Medulla oblongata (tissue), 1 donor: ENCODE results near the gene NKAIN2.

ENCODE experiments used
- DNase-seq: peaks from one replicate; pipeline ENCODE4 v3.0.0-alpha.2; 2015; ENCODE audit errors: extremely low spot score

The NKAIN2 gene

DNA sequence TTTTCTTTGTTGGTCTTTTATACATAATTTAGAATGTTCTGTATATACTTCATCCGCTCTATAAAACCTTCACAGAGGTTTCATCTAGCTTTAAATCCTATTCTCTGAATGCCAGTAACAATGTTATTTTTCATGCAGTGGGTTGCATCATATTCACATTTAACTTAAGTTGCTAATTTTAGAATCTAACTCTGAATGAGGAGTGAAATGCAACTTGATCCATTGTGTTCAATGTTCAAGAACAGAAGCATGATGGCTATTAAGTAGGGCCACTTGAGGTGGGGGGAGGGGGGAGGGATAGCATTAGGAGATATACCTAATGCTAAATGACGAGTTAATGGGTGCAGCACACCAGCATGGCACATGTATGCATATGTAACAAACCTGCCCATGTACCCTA, 224.5 kb downstream of the NKAIN2 start:
- no peak for DNase-seq

DNA sequence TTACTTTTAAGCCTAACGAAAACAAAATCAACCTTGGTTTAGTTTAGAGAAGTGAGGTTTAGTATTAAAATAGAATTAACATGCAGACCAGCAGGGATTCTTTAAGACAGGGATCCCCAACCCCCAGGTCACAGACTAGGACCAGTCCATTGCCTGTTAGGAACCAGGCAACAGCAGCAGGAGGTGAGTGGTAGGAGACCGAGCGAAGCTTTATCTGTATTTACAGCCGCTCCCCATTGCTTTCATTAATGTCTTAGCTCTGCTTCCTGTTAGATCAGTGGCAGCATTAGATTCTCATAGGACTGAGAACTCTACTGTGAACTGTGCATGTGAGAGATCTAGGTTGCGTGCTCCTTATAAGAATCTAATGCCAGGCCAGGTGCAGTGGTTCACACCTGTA, 225.9 kb downstream of the NKAIN2 start:
- DNase-seq = no peak

DNA sequence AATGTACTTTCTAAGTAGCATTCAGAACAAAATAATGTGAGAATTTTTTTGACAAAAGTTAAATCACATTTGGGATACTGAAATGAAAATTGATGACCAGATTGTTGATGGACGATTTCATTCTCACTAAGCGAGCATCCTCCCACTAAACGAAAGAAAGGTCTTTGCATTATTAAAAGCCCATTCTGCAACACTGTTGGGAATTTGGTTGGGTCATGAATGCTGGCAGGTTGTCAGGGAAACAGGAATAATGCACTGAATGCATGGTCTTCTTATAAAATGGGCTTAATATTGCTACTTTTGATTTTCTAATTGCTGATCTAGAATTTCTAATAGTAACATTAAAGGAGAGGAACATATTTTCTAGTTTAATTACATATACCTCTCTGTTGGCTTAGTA, 229.8 kb downstream of the NKAIN2 start:
- no peak for DNase-seq

DNA sequence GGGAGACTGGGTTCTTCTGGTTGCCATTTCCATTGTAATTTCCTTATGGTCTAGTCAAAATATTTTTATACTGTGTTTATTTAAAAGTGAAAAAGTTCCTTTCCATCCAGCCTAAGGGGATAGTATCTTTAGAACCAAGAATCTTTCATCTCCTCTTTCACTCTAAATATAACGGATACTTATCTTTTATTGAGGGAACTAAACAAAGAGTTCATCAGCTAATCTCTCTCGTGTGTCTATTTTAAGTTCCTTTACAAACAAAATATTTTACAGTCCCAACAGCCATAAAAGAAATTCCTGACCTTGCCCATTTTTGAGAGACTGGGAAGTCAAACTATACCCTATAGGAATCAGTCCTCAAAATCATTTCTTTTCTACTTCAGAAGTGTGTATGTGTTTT, 232.7 kb downstream of the NKAIN2 start:
- no peak for DNase-seq

DNA sequence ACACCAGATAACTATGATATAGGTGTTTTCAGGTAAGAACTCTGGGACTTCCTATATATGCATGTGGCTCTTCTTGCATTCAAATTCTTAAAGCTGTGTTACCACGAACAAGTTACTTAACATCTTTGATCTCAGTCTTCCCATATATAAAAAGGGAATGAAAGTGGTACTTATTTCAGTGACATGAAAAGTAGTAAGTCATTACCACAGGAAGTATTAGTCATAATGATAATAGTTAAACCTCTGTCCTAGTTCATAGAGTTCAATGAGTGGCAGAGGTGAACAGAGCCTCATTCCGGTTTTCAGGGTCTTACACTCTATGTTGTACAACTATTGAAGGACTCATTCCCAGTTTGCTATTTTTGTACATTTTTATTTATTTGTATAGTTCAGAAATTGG, 237.0 kb downstream of the NKAIN2 start:
- DNase-seq = no peak

DNA sequence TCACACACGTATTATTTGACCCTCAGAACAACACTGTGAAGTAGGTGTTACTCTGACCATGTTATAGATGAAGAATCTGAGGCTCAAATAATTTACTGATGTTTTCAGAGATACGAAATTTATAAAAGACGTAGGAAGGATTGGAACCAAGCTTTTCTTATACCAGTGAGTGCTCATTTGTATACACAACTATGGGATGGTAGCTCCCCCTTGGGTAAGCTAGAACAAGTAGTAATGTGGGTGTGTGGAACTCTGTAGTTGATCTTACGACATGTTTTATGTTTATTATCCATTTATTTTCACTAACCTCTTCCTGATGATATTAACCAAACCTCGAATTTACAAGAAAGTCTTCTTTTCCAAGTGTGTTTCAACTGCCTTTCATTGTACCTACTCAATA, 248.5 kb downstream of the NKAIN2 start:
- no peak for DNase-seq

DNA sequence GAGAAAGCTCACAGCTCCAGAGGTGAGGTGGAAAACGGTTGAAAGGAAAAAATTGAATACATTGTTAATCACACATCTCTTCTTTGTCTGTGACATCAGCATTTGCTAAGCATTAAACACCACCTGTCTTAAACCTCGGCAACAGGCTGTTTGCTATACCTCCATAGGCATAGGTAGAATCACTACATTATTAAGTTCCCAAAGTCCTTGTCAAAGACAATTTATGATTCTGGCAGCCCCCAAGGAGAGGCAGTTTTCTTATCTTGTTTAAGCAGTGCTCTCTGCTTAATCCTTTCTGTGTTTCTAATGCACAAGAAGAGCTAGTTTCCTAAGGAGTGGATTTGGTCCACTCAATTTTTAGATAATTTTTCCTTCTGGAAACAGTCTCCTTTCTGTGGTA, 249.7 kb downstream of the NKAIN2 start:
- DNase-seq = no peak

DNA sequence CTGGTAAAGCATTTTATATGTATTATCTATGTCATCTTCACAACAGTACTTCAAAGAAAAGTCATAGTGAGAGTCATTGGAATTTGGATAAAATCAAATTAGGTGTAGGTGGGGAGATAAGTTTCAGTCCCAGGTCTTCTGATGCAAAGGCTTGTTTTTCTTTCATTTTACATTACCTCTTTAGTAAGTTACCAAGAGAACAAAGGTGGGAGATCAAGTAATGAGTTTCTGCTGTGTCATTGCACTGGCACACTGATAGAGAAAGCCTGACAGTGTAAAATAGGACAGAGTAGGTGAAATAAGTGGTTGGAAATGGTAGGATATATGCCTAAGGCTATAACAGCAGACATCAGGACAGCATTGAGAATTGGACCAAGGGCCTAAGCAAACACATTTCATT, 250.4 kb downstream of the NKAIN2 start:
- DNase-seq = no peak

DNA sequence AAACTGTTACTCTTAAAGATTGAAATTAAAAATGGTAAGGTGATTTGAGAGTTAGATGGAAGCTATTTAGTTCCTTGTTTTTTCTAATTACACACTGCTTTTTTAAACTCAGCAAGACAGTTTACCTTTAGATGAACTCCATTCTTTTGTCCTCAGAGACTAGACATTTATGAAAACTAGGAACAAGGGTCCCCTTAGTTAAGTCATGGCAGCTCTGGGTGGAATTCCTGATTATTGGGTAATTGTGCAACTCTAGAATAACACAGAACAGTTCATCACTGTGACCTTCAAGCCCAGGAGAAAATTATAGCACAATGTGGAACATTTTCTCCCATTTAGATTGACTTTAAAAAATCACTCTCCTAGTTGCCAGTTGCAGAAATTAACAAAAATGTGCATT, 251.7 kb downstream of the NKAIN2 start:
- no peak for DNase-seq

DNA sequence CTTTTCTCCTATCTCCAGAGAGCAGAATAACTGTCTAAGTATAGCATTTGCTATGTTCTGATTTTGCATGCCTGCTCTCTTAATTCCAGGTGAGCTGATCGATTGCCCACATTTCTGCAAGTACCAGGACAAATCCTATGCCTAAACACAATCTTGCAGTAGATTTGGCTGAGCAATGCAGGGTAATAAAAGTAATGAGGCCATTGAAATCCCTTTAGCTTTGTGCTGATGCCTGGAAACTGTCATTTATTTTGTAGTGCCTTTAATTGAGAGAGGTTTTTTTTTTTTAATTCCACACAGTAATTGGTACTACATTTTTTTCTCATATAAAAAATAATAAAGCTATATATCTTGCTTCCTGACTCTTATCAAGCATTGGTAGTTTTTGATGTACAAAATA, 252.3 kb downstream of the NKAIN2 start:
- no peak for DNase-seq

DNA sequence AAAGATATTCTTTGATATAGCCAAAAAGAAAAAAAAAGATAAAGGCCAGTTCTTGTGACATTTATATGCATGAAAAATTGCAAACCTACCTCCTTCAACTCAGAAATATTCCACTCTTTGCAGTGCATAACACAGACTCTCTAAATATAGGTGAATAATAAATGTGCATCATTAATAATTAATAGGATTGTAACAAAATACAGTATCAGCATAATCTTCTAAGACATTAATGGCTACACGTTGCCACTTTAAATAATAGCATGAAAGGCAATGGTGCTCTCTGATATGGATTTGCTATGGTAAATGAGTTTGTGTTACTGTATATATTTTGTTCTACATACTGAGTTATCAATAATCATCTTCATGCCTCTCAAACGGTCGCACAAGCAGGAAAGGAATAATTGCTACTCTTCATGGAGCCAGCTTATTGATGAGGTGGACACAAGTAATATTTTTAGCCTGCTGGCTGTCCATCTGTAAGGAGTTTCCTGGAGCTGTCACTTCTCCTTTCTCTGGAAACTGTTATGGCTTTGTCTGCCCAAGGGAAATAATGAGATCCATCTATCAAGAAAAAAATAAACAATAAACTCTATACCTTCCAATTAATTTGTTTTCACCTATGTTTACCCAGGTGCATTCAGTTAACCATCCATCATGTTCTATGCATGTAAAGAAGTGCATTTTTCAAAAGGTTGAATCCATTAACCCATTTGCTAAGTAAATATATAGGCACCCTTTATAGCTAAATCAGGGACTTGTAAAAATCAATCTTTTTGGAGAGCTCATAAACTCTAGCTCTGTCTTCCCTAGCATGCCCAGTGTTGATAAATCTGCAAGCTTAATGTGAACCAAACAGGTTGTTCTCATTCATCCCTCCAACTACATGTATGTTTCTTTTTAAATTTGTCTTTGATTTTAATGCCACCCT, 253.0 kb downstream of the NKAIN2 start:
- DNase-seq = no peak

DNA sequence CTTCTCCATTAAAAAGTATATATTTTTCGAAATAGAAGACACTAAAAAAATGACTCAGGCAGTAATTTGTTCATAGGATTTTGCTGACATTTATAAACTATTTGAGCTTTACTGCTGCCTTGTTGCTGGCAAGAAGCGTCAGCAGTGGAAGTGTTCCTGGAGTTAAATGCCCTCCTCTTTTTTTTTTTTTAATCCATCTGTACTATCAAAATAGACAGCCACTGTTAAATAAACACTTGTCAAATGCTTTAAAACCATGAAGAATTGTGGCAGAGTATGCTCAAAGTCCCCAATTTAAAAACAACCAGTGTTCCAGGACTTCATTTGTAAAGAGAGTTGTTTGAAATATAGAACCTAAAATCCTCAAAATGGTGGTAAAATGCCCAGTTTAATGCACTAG, 253.8 kb downstream of the NKAIN2 start:
- no peak for DNase-seq

DNA sequence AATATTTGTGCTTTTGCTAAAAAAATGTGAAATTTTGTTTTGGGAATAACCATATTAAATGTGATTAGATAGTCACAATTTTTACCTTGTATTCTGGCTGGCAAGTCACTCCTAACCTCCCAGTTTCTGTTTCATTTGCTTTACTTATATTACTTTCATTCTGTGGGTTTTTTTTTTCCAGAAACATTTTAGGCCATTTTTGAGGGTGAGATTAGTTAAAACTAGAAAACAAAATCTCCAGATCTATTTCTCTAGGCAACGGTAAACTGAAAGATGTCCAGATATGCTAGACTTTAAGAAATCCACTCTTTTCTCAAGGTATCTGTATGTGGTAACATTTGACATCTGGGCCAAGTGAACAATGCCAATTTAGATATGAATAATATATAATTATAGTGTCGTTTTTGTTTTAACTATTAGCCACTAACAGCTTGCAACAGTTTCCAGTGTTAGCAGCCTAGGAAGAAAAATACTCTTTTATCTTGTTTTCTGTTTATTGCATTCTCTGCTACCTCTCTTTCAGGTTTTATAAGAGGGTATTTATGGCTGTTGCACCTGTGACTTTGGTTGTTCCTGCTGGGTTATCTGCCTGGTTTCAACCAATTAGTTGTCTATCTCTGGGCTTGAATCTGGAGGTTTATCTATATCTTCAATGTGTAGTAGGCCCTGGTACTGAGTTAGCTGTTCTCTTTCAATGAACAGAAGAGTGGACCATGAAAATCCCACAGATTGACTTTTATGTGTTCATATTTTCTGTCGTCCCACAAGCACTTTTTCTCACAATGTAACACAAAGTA, 260.9 kb downstream of the NKAIN2 start:
- no peak for DNase-seq

DNA sequence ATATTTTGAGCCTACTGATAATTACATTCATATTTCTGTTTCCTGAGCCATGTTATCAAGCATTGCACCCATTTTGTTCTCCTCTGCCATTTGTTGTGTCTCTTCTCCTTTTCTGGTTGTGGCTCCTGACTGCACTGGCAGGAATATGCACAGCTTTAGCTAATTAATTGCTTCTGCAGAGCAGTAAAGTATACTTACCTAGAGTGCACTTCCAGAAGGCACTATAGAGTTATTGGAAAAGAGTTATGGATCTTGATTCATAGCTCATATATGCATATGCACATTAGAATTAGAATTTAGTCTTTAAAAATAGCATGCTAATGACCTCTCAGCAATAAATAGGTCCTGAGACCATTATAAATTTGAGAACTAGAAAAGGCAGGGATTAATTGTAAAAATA, 262.6 kb downstream of the NKAIN2 start:
- no peak for DNase-seq

DNA sequence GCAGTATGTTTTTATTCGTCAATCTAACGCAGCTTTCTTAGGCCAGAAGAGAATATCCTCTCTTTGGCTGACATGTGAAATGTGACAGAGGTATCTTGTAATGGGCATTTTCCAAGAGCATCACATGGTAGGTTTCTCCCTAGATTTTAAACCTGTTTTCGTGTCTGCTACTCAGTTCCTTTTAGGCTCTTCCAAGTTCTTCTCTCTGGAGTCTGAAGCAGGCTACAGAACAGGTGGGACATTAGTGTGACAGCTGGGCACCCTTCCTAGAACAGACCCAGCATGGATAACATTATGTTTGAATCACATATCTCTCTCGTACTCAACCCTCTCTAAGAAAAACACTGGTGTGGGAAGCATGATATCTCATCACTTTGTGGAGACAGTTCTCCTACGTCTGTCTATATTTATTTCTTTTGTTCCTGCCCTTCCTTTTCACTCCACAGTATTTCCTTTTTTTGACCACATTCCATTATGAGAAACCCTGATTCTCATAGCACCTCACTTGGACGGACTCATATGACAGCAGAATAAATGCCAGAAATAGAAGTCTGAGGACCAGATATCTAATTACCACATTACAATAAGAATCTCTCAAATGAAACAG, 263.4 kb downstream of the NKAIN2 start:
- no peak for DNase-seq

DNA sequence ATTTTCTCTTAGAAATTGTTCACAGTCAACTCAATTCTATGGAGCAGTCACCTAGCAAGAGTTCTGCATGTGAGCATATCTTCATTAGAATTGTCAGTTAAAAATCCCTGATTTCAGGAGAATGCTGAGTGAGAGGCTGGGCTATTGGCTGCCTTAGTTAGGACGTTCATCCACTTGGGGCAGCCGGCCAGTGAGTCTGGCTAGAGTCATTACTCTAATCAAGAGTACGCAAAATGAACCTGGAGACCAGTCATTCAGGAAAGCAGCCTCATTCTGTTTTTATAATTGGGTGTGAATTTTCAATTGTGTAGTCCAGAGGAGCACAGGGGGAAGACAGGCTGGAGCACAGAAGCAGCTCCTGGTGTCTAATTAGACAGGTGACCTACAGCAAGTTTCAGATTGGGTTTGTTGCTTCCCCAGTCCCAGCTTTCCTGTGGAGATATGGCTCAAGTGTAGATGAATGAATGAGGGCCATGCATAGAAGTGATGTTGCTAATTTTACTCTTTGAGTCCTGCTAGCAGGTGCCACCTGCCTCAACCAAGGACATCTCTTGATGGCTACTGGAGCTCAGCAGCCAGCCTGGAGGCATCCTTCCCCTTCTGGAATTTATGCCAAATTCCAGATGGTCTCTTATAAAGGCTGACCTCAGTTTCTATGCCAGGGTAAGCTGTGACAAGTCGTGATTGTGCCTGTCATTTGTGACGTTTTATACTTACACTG, 265.7 kb downstream of the NKAIN2 start:
- no peak for DNase-seq

DNA sequence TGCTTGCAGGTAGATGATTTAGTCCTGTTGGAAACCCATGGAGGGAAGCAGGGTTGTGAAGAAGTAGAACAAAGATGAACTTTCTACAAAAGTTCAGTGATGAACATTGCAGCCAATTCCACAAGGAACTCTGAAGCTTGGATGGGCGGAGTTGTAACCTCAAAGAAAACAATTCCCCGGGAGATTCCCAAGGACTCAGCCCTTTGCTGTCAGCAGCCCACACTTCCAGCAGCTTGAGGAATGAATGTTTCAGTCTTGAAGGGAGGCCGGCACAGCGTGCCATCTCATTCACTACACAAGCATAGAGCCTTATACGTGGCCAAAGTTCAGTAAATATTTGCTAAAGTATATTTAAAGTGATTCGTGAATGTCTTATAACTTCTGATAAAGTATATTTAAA, 269.4 kb downstream of the NKAIN2 start:
- no peak for DNase-seq

DNA sequence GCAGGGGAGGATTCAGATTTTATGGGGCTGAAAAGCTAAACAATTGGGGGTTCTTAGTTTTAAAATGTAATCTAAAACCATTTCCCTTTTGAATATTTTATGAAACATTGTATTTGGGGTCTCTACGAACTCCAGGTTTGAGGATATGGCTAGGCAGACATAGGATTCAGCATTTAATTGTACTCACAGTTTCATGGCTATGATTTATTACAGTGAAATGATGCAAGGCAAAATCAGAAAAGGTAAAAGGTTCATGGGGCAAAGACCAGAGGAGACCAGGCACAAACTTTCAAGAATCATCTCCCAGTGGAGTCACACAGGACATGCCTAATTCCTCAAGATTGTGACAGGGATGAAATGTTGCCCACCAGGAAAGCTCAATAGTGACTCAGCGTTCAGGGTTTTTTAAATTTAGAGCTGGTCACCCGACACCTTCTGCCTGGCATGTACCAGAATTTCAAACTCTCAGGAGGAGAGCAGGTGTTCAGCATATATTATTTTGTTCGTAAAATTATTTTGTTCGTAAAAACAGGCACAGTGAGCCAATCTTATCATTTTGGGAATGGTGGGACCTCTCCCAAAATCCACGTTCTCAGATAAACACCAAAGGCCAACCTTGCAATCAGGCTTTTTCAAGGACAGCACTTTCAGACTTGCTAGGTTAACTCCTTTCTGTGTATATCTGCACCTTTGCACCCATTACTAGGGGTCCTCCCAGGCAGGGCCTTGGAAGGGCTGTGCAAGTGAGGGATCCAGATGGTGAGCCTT, 270.3 kb downstream of the NKAIN2 start:
- DNase-seq = no peak

DNA sequence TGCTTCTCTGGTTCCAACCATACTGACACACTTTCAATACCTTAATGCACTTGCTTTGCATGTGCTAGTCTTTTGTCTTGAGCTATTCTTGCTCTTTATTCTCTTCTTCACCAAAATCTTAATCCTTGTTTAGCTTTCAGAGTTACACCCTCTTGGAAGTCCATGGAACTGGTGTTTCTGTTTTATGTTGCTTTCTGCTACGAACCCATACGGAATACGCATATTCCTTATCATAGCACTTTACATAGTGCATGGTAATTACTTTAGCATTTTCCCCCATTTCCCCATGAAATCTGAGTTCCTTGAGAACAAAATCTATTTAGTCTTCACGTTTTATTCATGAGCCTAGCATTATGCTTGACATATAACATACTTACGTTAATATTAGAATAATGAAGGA, 270.9 kb downstream of the NKAIN2 start:
- DNase-seq = no peak

DNA sequence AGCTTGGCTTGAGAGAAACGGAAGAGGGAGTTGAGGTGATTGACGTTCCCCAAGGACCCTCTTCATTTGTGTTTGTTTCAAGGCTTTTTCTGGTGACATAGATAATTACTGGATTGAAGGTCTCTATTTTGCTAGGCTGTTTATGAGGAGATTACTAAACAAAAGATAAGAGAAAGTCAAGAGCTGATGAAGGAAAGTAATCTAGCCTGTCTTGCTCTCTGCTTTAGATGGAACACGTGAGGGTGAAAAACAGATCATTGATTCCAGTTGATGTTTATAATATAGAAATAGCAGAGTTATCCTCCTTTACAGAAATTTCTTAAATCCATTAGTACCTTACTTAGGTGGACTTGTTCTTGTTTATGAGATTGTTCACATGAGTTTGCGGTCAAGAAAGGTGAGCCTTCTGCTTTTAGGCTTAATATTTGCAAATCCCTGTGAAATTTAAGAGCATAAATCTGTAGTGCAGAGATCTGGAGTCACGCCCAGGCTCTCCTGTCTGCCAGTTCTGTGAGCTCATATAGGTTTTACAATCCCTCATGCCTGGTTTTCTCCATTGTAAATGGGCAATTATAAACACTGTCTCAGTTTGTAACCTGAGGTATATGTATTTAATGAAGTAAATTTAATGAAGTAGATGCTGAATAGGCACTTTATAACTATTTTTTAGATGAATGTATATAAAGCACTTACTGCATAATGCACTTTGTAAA, 272.8 kb downstream of the NKAIN2 start:
- DNase-seq = no peak

DNA sequence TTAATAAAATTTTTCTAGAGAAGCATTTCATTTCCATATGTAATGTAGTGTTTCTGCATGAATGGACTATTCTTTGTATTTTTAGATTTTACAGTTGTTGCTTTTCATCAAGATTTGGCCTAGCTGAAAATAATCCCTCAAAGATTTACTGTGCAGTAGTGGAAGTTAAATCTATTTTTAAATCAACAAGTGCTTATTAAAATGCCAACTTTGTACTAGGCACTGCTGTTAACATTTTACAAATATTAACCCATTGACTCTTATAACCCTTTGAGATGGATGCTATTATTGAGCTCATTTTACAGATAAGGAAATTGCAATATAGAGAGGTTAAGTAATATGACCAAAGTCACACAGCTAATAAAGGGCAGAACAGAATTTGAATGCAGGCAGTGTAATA, 274.5 kb downstream of the NKAIN2 start:
- no peak for DNase-seq
